Measurements from ENCODE around the gene NAA20.
"Not testable (repeated sequence)": the region's sequence is repeated elsewhere in the genome, so short reads cannot be mapped to it uniquely, and the experiment has no call there.

NAA20 gene

DNA sequence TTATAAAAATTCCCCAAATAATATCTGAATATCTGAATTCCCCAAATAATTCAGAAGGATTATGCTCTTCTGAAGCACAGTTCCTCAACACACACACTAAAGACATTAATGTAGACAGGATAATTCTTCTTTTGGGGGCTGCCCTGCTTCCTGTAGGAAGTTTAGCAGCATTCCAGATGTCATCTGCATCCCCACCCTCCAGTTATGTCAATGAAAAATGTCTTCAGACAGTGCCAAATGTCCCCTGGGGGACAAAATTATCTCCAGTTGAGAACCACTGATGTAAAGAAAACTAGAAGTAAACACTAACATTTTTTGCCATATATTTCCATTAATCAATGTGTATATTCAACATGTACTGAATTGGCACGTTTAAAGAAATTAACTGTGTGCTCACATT, 25.9 kb upstream of the NAA20 start:
- no peak for DNase-seq (ENCODE audit: extremely low read depth in 1 of 2, low read depth in 1 of 2)

DNA sequence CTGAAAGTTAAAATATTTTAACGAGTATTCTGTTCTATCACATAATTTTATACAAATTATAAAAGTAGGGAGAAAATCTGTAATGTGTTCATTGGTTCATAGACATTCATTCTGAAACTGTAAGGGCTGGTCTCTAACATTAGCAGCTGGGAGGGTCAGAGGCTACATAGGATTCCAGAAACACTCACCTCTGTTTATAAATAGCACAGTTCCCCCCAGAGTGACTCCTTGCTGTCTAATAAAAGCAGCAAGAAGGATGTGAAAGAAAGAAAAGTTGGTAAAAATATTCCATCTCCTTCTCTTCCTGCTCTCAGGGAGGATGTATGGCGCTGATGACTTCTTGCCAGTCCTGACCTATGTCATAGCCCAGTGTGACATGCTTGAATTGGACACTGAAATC, 25.3 kb upstream of the NAA20 start:
- DNase-seq (ENCODE audit: extremely low read depth in 1 of 2, low read depth in 1 of 2) = no peak

- DNase-seq (ENCODE audit: extremely low read depth in 1 of 2, low read depth in 1 of 2) = no peak
Observed at GRCh38 chr20:19992996-19993908, 23.9 kb upstream of the NAA20 start.

- DNase-seq (ENCODE audit: extremely low read depth in 1 of 2, low read depth in 1 of 2) = no peak
Observed at GRCh38 chr20:19993958-19994669, 23.0 kb upstream of the NAA20 start.

- no peak for DNase-seq (ENCODE audit: extremely low read depth in 1 of 2, low read depth in 1 of 2)
Observed at GRCh38 chr20:19995220-19995863, 21.8 kb upstream of the NAA20 start.

- DNase-seq (ENCODE audit: extremely low read depth in 1 of 2, low read depth in 1 of 2) = no peak
Observed at GRCh38 chr20:19996222-19996621, 20.9 kb upstream of the NAA20 start.

DNA sequence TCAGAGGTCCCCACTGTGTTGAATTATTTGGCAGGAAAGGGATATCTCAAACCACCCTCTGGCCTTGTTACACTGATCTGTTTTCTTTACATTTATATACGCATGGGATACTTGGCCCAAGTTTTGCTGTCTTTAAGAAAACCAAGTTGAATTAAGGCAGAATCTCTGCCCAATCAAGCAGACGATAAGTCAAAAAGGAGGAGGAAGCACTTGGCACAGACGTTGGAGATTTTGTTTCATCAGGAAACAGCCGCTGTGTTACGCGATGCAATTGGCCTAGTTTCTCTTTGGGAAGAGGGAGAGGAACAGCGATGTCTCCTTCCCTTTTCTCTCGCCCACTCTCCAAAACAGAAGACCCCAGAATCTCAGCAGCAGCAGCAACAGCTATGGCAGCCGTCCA, 20.2 kb upstream of the NAA20 start:
- DNase-seq (ENCODE audit: extremely low read depth in 1 of 2, low read depth in 1 of 2) = no peak

GRCh38 chr20:19998990-19999705, 18.0 kb upstream of the NAA20 start:
- no peak for DNase-seq (ENCODE audit: extremely low read depth in 1 of 2, low read depth in 1 of 2)

- no peak for DNase-seq (ENCODE audit: extremely low read depth in 1 of 2, low read depth in 1 of 2)
Observed at GRCh38 chr20:20000211-20000968, 16.8 kb upstream of the NAA20 start.

DNA sequence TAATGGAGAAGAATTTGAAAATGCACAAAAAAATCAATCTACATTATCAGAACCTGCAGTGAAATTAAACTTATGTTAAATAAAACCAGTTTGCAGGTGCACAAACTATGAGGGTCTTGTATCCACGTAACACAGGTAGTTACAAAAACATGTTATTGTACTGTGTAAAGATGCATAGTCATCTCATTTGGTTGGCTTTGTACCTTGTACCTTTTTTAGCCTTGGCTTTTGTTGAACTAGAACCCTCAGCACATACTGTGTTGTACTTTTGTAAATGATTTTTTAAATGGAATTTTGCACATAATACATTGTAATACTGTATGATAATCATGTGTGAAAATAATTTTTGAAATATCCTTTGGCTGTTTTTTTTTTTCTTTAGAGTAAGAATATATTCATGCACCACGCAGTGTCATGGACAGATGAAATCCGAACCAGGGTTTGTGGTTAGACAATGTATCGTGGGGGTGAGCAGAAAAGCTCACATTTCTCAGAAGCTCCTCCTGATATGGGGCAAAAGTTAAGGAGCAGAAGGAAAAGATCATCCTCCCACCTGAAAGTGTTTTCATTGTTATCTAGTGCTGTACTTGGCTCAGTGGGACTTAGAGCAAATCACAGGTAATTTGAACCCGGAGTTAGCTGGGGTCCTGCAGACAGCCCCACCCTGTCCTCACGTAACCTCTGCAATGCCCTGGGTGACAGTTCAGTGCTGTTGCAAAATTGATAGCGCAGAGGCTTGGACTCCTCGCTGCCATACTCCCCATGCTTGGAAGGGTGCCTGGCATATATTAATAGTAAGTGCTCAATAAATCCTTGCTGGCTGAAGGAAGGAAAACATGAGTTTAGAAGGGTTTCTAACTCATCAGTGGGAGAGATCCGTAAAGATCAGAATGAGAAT, 14.8 kb upstream of the NAA20 start:
- no peak for DNase-seq (ENCODE audit: extremely low read depth in 1 of 2, low read depth in 1 of 2)

DNA sequence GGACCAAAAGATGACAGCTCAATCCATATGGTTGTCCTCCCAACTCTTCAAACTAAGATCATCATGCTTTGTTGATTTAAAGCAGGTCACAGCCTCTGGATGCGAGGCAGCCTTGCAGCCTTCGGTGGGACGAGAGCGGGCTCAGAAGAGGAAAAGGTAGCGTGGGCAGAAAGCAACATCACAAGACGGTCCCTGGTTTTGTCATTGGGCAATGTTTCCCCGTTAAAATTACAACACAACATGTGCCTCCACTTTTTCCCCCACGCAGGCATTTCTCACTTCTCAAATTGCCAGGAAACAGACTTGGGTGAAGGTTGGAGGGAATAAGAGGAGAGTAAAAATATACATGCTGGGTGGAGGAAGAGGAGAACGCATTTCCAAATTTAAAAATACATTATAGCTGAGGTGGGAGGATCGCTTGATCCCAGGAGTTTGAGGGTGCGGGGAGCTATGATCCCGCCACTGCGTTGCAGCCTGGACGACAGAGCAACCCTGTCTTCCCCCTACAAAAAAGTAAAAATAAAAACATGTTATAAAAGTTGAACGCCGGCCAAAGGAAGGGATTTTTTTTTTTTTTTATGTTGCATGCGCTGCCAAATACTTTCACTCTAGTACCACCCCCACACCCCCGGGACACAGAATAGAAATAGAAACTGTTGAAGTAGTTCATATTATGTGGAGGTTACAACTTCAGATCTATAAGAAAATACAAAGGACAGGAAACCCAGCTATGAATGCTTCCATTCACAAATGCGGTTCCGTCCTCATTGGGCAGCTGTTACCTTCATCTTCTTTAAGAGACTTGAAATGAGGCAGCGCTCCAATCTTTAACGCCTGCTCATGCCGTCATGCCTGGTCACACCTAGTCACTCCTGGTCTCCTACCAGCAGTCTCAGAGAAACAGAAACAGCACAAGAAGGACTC, 13.9 kb upstream of the NAA20 start:
- no peak for DNase-seq (ENCODE audit: extremely low read depth in 1 of 2, low read depth in 1 of 2)

- not testable (repeated sequence) for DNase-seq (ENCODE audit: extremely low read depth in 1 of 2, low read depth in 1 of 2)
Observed at GRCh38 chr20:20003955-20004322, 13.2 kb upstream of the NAA20 start.

- DNase-seq (ENCODE audit: extremely low read depth in 1 of 2, low read depth in 1 of 2) = no peak
Observed at GRCh38 chr20:20005342-20005741, 11.8 kb upstream of the NAA20 start.

DNA sequence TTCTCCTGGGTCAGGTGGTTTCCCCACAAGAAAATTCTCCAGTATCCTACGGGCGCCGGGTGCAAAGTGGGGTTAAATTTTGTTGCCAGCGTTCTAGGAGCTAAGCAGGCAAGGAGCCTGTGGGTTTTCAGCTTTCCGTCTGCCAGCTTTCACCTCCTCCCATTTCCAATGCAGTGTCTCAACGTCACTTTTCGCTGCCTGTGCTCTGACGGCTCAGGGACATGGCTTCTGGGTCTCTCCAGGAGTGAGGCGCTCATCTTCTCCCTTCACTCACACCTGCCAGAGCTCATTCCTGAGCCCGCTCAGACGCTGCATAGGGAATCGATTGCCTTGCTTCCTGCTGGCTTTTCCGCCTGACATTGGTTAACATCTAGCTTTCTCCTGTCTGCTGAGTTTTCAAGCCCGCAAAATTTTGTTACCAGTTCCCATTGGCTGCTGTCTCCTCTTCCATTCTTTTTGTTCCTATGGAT, 7.3 kb upstream of the NAA20 start:
- no peak for DNase-seq (ENCODE audit: extremely low read depth in 1 of 2, low read depth in 1 of 2)

DNA sequence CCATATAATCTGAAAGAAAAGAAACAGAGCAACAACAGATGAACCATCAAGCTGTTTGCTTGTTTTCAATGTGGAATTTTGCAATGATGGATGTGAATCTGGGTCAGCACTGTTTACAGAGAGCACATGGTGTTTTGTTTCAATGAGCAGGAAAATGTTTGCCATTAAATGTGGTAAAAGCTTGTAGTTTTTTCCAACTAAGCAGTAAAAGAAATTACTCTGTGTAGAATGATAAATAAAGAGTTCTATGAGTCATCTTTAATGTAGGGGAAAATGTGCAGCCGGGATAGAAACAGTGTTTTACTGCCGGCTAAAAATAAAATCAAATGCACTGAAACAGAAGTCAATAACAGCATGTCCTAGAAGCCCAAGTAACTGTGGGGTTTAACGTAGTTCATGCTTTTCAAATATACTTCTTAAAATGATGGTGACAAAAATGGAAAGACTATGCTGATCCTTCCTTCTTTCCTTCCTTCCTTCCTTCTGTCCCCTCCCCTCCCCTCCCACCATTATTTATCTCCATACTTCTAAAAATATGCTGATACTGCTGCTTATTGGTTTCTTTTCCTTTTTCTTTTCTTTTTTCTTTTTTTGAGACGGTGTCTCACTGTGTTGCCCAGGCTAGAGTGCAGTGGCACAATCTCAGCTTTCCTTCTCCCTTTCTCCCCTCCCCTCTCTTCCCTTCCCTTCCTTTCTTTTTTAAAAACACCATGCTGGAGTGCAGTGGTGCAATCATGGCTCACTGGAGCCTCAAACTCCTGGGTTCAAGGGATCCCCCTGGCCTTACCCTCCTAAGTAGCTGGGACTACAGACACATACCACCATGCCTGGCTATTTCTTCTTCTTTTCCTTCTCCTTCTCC, 6.3 kb upstream of the NAA20 start:
- DNase-seq (ENCODE audit: extremely low read depth in 1 of 2, low read depth in 1 of 2) = no peak

- no peak for DNase-seq (ENCODE audit: extremely low read depth in 1 of 2, low read depth in 1 of 2)
Observed at GRCh38 chr20:20012541-20012940, 4.6 kb upstream of the NAA20 start.

GRCh38 chr20:20014659-20015058, 2.5 kb upstream of the NAA20 start:
- DNase-seq (ENCODE audit: extremely low read depth in 1 of 2, low read depth in 1 of 2) = no peak
